ENCODE data around the gene CDKAL1. TPM values are rescaled to one million over a fixed set of nuclear protein-coding genes. Genes with fewer than 3 reads are reported as not detected.

Gene CDKAL1
- total and polyA plus RNA-seq, 2 experiments from 2014 or later, result 12.2 to 13.7 TPM

GRCh38 chr6:20789162-20789561, 254.9 kb downstream of the CDKAL1 start:
- peak in 1 of 2 donors; percentile 60 for DNase-seq (ENCODE audit: low read depth in 1 of 2, low spot score in 1 of 2)
- no peak overlapping the region for H3K27ac ChIP-seq
- H3K9me3 ChIP-seq (ENCODE audit: low read depth), result no peaks in the 10 kb centered on the region
- no peaks in the 10 kb centered on the region for H3K27me3 ChIP-seq
- H3K4me1 ChIP-seq (ENCODE audit: low read depth), result no peaks in the 10 kb centered on the region
- no peaks in the 10 kb centered on the region for H3K36me3 ChIP-seq
- no peak overlapping the region for H3K4me3 ChIP-seq
- TF ChIP-seq CTCF (IDR thresholded peaks at IDR 0.05; ENCODE audit: low read depth, low read length), result no peak

- no peak overlapping the region for H3K27ac ChIP-seq
- no peaks in the 10 kb centered on the region for H3K27me3 ChIP-seq
- no peak overlapping the region for H3K4me3 ChIP-seq
- H3K4me1 ChIP-seq (ENCODE audit: low read depth), result no peaks in the 10 kb centered on the region
- no peaks in the 10 kb centered on the region for H3K9me3 ChIP-seq (ENCODE audit: low read depth)
- no peak for DNase-seq (ENCODE audit: low read depth in 1 of 2, low spot score in 1 of 2)
- H3K36me3 ChIP-seq, result no peaks in the 10 kb centered on the region
- no peak for TF ChIP-seq CTCF (IDR thresholded peaks at IDR 0.05; ENCODE audit: low read depth, low read length)
Observed at GRCh38 chr6:20790032-20790791, 256.0 kb downstream of the CDKAL1 start.

DNA sequence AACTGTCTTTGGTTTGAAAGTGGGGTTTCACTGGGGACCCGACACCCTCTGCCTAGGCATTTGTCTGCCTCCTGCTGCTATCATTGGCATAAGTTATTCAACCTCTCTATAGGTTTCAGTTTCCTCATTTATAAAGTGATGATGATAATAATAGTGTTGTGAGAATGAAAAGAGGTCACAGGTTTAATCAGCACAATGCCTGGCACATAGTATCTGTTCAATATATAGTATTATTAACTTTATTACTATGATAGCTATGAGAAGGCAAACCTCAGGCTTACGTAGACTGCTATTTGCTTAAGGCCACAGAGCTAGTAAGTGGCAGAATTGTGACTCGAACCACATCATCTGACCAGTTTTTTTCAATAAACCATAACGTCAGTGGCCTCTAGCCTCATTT, 256.8 kb downstream of the CDKAL1 start:
- H3K36me3 ChIP-seq, result no peaks in the 10 kb centered on the region
- no peak for TF ChIP-seq CTCF (IDR thresholded peaks at IDR 0.05; ENCODE audit: low read depth, low read length)
- no peaks in the 10 kb centered on the region for H3K9me3 ChIP-seq (ENCODE audit: low read depth)
- no peak for DNase-seq (ENCODE audit: low read depth in 1 of 2, low spot score in 1 of 2)
- no peaks in the 10 kb centered on the region for H3K27me3 ChIP-seq
- H3K4me3 ChIP-seq, result no peak overlapping the region
- no peaks in the 10 kb centered on the region for H3K4me1 ChIP-seq (ENCODE audit: low read depth)
- no peak overlapping the region for H3K27ac ChIP-seq

- Histone ChIP-seq H3K27me3 (no peaks in the 10 kb centered on the region), H3K36me3 (no peaks in the 10 kb centered on the region), H3K27ac (no peak overlapping the region), H3K4me3 (no peak overlapping the region), H3K9me3 (ENCODE audit: low read depth) (no peaks in the 10 kb centered on the region), H3K4me1 (ENCODE audit: low read depth) (no peaks in the 10 kb centered on the region)
- no peak for TF ChIP-seq CTCF (IDR thresholded peaks at IDR 0.05; ENCODE audit: low read depth, low read length)
- no peak for DNase-seq (ENCODE audit: low read depth in 1 of 2, low spot score in 1 of 2)
Observed at GRCh38 chr6:20791944-20792343, 257.7 kb downstream of the CDKAL1 start.

DNA sequence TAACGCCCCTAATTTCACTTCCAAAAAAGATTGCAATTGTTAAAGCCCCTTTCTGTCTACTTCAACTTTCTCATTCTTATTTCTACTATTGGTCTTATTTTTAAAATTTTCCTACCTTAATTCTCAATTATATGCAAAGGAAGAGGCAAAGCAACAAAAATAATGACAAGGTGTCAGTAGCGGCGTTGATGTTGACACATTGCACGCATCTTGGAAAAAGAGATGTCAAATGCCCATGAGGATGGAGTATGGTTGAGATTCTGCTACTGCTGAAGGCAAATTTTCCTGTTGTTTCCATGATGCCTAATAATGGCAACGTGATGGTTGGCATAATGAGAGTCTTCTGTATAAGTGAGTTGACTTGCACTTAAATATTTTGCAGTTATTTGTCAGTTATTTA, 258.9 kb downstream of the CDKAL1 start:
- TF ChIP-seq CTCF (IDR thresholded peaks at IDR 0.05; ENCODE audit: low read depth, low read length), result no peak

More for the DNA sequence above, 258.9 kb downstream of the CDKAL1 start:
- Histone ChIP-seq H3K36me3 (no peaks in the 10 kb centered on the region), H3K4me3 (no peak overlapping the region), H3K27me3 (no peaks in the 10 kb centered on the region), H3K27ac (no peak overlapping the region), H3K4me1 (ENCODE audit: low read depth) (no peaks in the 10 kb centered on the region), H3K9me3 (ENCODE audit: low read depth) (no peaks in the 10 kb centered on the region)
- no peak for DNase-seq (ENCODE audit: low read depth in 1 of 2, low spot score in 1 of 2)

Measured in cardiac muscle cell (in vitro differentiated cells and primary cell).